HG02884 (cell line): ENCODE measurements around the gene LRCH1.
A peak's percentile ranks its signal among the peaks of the same experiment; 100 is the strongest.

Source experiments
- ATAC-seq: cut with Tn5 transposase; IDR thresholded peaks from one replicate; pipeline ENCODE4 v1.9.1; 2021; ENCODE audit warnings: mild to moderate bottlenecking, moderate library complexity; ENCODE audit not compliant: unreplicated experiment

The LRCH1 gene

DNA sequence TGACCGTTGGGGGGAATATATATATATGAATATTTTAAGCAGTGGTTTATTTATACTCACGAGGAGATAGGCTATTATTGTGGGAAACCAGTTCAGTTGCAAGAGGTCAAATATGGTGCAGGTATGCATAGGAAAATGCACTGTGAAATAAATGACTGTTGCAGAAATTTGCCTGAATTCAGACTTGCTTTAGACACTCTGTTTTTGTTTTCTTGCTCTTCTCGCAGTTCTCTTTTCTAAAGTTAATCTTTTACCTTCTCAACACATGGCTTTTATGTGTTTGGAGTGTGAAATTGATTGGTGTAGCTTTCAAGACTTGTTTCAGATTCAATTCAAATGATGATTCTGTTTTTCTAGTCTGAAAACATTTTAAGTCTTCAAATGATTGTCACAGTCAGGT lies 109.7 kb downstream of the LRCH1 start:
- ATAC-seq: no peak

DNA sequence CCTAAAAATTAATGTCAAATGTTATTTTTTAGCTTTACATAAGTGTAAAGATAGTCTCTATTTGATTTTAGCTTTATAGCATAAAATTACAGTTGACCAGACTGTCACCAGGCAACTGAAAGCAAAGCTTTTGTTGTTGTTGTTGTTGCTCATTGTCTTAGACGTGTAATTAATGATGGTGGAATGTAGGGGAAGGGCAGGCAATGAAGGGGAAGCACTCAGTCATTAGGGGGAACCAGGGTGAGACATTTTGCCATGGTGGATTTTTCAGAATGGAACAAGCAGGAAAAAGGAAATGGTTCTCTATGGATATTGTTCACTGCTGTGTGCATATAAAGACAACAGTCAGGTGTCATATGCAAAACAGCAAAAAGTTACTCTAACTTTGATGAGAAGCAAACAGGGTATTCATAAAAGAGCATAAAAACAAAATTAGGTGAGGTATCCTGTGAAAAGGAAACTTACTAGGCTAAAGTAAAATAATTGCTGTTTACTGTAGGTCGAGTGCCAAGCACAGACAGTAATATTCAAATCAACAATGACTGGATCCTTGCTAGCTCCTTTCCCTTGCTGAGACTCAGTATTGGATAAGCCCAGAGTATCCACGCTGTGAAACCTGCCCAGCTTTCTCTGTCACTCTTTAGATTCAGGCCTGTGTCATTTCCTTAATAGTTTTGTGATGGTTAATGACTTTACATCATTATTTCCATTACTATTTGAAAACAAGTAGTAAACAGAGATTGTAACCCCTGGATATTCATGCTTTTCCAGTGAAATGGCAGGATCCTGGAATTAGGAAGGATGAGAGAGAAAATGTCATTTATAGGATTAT lies 110.5 kb downstream of the LRCH1 start:
- no peak for ATAC-seq

DNA sequence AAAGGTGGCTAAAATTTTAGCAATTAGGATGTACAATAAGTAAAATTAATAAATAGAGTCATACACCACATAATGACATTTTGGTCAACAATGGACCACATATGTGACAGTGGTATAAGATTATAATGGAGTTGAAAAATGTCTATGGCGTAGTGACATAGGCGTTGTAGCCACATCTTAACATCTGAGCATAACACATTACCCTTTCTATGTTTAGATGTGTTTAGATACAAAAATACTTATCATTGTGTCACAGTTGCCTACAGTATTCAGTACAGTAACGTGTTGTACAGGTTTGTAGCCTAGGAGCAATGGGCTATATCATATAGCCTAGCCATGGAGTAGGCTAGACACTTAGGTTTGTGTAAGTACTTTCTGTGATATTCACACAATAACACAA lies 111.2 kb downstream of the LRCH1 start:
- ATAC-seq: no peak

DNA sequence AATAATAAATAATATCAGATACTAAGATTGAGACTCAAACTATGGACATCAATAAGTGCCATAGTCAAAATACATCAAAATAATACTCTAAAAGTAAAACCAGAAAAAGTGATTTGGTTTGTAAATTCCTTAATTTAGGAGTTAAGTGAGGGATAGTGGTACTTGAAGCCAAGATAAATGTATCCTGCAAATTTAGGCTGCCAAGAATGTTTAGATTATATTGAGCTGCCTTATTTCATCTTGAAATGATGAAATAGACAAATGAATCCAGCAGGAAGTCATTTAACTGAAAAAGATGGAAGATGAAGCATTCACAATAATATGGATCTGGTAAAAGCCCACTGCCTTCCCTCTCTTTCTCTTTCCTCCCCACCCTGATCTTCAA lies 112.3 kb downstream of the LRCH1 start:
- ATAC-seq: no peak

DNA sequence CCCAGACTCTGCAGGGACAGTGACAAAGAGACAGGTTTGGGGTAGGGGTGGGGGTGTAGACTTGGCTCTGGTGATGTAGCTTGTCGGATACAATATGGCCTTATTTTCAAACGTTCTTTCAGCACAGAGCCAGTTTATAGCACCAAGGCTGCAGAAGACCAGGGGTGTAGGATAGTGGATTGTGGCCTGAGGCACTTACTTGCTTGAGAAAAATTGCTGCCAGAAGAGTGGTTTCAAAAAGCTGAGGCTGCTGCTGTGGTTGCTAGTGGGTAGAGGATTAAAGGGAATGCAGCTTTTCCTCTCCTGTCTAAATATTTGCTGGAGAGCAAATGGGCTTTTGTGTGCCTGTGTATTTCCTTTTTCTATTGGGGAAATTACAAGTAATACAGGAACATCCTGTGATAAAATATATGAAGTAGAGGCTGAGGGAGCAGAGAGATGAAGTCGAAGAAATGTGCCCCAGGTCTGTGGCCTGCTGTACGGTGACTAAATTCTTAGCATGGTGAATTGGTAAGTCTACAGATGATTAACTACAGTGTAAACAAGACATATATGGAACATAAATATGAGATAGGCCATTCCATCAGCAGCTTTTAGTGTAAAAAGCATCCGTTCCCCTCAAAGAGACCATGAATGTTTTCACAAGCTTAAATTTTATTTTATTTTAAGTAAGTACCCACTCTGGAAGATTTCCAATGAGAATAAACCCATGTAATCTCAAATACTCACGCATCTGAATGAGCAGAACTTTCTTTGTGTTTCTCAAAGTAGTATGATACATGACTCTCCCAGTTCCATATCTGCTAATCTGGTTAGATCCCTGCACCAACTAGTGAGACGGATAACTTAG lies 112.9 kb downstream of the LRCH1 start:
- ATAC-seq: no peak

DNA sequence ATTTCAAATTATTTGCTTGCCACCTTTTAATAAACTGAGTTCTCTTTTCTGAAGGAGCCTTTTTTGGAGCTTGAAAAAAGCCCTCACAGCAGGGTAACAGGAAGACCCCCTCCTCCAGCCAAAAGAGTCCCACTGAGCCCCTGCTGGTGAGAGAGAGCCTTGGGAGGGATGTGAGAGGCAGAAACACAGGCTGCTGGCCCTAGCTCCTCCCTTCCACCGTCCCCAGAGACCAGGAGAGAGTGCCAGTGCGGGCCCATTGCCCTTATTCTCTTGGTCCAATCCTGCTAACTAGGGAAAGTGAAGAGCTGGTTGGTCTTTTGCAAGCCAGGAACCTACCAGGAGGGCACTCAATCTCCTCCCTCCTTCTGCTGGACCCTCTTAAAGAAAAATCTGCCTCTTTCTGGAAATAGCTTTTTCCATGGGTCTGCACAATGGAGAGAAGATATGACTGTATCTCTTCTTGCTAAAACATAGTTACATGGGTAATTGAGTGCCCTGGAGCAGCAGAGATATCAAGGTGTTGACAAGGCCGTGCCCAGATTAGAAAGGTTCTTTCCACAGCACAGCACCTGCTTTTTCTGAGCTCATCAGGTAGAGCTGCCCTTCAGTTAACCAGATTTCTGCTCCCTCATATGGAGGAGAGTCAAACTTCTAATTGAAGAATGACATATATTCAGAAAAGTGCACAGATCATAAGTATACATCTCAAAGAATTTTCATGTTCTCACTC lies 113.9 kb downstream of the LRCH1 start:
- no peak for ATAC-seq

DNA sequence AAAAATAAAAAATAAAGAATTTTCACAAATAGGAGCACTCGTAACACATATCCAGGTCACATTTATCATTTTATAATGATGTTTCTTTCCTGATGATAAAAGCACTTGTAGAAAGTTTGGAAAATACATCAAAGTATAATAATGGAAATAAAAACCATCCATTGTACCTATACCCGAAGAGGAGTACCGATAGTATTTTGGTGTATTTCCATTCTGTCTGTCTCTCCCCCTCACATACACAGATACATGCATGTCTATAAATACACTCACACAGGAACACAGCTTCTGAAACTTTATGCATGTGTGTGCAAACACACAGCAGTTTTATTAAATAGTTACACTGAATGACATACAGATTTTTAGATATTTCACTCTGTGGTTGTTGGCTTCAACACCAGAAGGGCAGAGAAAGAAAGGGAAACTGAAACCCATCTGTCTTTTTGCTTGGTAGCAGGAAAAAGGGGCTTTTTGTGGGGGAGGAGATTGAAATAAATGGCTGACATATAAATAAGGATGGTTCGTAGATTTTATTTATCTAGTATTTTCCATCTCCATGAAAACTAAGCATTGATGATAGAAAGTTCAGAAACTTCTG lies 114.8 kb downstream of the LRCH1 start:
- peak; percentile 51 for ATAC-seq

DNA sequence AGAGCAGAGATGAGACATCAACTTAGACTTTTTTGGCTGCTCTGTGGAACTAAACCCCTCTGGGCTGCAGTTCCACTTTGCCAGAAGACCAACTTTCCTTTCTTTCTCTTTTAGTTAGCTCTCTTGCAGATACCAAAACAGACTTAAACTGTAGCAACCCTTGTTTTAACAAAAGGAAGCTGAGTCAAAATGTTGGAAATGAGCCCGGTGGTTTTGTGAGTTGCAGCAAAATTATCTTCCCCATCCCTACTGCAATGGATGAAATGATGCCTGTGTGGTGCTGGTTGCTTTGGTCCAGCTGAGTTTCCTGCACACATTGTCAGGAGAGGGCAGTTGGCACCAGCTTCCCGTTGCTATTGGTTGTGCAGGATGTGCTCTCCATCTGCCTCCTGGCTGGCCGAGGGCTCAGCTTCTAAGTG lies 115.3 kb downstream of the LRCH1 start:
- peak; percentile 21 for ATAC-seq

DNA sequence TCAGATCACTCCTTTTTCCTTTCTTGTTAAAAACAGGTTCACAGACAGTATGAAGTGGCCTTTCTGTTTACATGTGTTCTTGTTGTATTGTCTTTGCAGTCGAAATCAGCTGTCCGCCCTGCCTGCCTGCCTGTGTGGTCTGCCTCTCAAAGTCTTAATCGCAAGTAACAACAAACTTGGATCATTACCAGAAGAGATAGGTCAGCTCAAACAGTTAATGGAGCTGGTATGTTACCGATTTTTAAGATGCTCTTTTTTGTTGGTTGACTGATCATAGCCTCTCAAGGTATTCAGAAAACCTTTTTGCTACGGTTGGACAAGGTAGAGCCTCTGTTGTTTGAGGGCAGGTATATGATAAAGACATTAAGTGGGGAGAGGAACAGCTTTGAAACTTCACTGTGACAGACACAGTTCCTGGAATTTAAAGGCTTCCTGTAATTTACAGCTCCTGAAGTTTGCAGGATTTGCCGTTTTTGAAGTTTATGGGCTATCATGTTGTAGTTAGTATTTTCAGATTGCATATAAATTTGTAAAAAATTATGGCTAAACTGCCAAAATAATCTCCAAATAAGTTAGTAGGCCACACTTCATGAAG lies 116.1 kb downstream of the LRCH1 start:
- ATAC-seq: no peak

DNA sequence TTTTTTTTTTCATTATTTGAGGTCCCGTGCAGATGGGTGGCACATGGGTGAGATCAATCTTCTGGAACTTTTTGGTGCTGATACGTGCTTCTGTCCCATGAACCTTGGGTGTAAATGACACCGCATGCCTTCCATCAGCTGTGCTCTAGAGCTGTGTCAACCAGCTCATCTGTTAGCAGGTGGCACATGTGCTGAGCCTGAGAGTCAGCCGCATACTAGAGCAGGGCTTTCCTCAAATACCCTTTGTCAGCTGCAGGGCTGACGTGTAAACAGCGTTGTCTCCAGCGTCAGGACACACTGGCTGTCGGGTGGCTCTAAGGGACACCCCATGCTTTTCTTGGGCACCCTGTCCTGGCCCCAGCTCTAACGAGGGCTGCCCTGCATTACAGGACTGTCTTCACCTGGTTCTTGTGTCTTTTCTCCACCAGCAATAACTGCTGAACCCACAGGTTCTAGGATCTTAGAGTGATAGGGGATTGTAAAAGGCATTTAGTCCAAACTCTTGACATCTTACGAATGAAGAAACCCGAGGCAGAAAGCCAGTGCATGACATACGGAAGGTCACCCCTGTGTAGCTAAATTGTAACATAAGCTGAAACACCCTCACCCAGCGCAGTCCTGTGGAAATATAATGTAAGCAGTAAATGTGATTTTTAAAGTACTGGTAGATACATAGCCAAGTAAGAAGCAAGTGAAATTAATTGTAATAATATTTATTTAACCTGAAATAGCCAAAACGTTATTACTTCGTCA lies 119.5 kb downstream of the LRCH1 start:
- ATAC-seq: no peak

DNA sequence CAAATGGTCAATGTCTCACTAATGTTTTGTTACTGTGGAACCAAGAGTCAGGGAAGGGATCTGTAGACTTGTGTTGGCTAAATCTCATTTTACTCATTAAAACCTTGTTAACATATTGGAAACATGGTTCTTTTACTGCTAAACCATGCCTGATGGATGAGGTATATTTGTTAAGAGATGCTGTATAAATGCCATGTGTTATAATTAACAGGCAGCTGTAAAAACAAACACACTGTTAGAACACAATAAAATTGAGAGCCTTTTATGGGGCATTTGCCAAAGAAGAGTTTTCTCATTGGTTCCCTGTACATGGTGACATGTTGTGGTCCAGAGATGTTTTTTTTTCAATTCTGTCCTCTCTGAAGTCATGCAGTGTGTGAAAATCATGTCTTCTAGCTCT lies 122.0 kb downstream of the LRCH1 start:
- ATAC-seq: no peak

DNA sequence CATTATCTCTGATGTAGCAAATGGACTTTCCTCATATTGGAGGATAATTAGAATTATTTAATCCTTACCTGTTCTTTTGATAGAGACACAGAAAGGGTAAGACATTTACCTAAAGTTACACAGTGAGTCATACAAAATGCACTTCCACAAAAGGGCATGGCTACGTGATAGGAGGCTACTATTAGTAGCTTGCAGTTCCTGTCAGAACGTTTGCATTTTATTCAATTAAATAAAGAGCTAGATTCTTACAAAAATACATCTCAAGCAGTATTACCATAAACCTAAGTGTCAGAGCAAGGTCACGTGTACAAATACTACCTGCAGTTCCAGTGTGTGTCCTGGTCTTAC lies 123.4 kb downstream of the LRCH1 start:
- no peak for ATAC-seq

DNA sequence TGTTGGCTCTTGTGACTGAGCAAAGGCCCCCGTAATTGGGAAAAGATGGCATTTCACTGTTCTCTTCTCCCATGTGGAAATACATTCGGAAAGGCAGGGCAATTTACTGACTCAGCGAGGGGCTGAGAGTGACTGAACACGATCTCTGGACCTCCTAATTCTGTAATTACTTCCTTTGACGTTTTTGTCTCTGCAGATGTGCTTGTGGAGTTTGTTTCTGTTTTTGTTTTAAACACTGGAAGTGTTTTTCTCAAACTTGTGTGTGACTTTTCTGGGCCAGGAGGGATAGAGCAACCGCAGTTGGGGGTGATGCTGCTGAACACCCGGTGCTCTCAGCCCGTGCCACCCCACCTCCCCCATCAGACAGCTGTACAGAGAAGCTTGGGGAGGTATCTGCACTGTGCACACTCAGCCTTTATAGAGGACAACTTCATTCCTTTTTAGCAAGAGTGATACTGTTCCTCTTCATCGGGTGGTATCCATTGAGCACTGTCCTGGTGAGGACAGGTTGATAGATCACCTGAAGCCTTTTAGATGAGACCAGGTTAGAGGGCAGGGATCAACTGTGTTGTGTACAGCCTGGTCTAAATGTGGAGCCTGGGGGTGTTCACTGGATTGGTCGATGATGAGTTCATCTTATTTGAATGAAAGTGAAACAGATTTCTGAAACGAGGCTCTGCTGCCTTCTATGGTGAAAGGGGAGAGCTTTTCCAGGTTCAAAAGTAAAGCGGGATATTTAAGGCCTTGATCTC lies 126.6 kb downstream of the LRCH1 start:
- ATAC-seq: peak; percentile 86

DNA sequence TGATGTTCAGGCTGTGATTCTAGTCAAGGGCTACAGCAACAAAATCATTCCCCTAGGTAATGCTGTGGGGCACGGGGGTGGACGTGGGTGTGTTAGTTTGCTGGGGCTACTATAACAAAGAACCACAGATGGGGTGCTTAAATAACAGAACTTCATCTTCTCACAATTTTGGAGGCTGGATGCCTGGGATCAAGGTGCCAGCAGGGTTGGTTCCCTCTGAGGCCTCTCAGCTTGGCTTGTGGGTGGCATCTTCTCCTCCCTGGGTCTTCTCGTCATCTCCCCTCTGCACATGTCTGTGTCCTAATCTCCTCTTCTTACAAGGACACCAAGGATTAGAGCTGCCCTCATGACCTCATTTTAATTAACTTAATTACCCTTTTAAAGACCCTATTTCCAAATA lies 129.0 kb downstream of the LRCH1 start:
- no peak for ATAC-seq

DNA sequence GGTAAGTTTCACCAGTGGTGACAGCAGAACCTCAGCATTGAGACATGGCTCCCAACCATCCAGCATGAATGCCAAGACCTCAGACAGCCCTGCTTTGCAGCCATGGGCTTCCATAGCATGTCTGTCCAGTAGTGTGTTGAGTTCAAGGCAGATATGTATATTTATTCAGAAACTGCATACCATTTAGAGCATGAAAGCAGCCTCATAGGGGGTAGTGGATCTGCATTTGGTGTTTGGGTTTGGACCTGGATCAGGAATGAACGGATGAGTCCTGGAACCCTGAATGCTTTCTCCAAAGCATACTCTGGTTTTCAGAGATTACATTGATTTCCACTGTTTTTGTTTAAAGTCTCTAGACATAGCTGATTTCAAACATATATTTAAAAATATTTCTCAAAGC lies 129.7 kb downstream of the LRCH1 start:
- no peak for ATAC-seq

DNA sequence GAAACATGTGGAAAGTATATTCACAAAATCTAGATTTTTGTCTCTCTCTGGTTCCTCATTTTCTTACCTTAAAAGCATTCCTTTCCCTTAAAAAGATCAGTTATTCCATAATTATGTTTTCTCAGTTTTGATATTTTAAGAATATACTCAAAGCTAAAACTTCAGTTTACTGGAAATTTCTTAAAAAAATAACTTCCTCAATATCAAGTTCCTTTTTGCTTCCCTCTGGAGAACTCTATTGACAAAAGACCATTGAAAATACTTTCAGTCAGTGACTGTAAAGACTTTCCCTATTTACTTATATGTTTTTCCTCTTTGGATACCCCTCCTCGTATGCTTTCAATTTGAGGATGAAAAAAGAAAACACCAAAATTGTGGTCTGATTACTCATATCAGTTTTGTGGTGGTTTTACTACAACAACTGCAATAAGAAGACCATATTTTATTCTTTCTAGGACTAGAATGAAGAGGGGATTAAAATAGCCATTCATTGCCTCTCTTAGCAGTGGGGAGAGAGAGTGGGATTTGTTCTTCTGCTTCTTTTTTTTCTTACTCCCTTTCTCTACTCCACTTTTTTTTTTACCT lies 130.8 kb downstream of the LRCH1 start:
- no peak for ATAC-seq

DNA sequence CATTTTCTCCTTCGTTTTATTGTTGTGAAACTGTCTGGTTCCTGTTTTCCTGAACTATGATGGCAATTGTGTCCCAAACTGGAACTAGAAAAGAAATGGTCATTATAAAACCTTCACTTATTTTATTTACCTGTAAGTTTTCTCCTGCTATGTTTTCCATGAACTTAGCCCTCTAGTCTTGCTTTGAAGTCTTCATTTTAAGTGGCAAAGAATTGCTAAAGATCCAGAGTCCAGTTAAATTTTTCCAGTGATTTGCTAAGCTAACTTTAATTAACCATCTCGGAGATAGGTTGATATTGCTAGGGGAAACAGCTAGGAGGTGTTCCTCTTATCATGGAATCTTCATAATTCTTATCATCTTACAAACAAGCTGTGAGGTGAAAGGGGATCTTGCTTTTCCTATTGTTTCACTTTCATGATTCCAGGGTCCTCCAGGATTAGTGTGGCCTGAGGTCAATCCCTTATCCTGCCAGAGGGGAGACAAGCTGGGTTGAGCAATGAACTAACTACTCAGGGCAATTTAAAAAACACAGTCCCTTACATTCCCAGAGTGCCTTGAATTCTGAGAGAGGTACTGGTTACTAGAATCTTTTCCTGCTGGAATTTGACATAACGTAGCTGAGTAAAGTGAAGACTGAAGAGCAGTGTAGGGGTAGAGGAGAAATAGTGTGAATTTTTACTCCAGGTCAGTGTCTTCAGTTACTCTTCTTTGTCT lies 131.5 kb downstream of the LRCH1 start:
- ATAC-seq: no peak

DNA sequence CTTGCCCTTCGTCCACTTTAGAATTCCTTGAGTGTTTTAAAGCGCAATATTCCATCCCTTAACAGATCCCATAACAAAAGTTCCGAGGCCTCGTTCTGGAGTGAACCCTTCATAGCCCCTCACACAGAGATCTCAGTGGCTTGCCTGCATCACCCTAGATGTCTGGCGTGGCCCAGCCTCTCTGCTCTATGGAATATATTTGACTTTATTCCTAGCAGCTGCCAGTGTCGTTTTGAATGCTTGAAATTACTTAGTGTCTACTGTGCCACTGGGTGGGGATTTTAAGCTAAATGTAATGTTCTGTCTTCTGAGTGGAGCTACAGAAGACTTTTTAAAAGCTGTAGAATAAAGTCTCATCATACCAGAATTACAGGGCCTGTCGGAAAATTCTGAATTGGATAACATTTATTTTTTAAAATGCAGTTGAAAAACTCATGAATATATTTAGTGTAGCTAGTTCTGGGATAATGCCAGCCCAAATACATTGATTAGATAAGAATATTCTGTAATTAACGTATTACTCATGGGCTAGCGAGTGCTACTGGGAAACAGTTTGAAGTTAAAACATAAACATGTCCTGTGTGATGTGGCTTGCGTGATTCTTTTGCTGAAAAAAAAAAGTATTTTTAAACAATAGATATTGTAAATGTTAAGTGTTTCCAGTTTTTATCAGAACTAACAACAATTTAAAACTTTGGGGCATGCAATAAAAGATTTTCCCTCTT lies 132.2 kb downstream of the LRCH1 start:
- ATAC-seq: no peak
